ENCODE data around the gene CDH26. TPM values are rescaled to one million over a fixed set of nuclear protein-coding genes. Genes with fewer than 3 reads are reported as not detected.

The CDH26 gene
- total and polyA plus RNA-seq, 5 experiments from 2014 or later, result 0.07 to 4.5 (median 4.3) TPM; not detected in 2

Other genes starting within 250 kb of the CDH26 start
- gene SYCP2, start 24.8 kb upstream of the CDH26 start, total RNA-seq, result 1 to 10 TPM; 6.1 to 8.3 TPM
- gene SYCP2, start 24.8 kb upstream of the CDH26 start, polyA plus RNA-seq, result 1 to 10 TPM; 1.2 to 1.9 (median 1.6) TPM
- 1 to 10 TPM; 7.7 to 8.1 TPM for gene PPP1R3D, start 18.1 kb upstream of the CDH26 start, total RNA-seq
- gene PPP1R3D, start 18.1 kb upstream of the CDH26 start, polyA plus RNA-seq, result 1 to 10 TPM; 1.3 to 2.7 (median 2.2) TPM
- gene FAM217B, start 18.0 kb upstream of the CDH26 start, total RNA-seq, result 10 to 100 TPM; 32.6 to 47.3 TPM
- gene FAM217B, start 18.0 kb upstream of the CDH26 start, polyA plus RNA-seq, result 10 to 100 TPM; 24.2 to 27.4 (median 26.0) TPM